ENCODE data around the gene RADIL.

Gene RADIL, protein sequence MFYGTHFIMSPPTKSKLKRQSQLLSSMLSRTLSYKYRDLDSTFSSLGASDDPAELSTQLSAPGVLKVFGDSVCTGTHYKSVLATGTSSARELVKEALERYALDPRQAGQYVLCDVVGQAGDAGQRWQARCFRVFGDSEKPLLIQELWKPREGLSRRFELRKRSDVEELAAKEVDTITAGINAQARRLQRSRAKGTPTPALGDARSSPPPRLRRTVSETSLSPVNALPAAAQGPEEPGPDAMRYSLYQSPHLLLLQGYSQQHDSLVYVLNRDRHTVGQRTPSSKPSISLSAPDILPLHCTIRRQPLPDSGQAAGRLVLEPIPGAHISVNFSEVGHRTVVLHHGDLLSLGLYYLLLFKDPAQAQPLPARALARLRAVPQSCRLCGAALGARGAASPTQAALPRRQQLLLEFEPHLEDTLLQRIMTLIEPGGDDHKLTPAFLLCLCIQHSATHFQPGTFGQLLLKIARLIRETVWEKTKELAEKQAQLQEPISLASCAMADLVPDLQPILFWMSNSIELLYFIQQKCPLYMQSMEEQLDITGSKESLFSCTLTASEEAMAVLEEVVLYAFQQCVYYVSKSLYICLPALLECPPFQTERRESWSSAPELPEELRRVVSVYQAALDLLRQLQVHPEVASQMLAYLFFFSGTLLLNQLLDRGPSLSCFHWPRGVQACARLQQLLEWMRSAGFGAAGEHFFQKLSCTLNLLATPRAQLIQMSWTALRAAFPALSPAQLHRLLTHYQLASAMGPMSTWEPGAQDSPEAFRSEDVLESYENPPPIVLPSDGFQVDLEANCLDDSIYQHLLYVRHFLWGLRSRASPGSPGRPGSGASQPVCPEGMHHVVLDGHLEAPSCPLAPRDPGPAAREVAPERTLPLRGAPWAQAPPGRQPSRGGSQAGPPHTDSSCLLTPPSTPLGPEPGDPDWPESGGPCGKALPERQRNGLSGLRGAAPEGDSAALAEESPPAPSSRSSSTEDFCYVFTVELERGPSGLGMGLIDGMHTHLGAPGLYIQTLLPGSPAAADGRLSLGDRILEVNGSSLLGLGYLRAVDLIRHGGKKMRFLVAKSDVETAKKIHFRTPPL

DNA sequence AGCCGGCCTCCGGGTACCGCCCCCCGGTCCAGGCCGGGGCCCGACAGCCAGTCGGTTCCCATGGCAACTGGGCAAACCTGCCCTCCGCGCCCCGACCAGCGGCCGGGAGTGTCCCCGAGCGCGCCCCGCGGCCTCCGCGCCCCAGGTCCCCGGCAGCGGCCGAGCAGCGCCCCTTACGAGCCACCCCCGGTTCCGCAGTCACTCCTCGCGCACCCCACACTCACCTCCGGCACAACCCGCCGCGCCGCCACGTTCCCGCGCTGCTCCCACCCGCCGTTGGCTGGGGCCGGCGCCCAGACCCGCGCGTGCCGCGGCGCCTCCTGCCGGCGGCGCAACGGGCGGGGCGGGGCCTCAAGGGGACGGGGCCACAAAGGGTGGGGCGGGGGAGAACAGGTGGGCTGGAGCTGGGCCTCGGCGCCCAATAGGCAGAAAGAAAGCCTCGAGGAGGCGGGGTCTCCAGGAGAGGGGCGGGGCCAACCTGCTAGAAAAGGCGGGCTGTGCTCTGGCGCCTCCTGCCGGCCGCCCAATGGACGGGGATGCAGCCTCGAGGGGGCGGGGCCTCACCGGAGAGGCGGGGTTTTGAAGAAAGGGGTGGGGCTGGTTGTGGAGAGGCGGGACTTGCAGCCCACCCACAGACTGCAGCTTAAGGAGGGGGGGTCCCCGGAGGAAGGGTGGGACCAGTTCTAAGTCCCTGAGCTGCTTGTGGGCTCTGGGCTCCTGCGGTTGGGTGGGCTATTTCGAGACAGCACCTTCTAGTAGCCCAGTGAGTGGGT is at the start of gene RADIL:
RADIL (minus strand) TSS at position 345 of the 773 bp plus-strand sequence. CDS start 5,577 bp downstream, outside the sequence.
- TF ChIP-seq ZFX (IDR thresholded peaks at IDR 0.05; ENCODE audit: borderline replicate concordance) = no peak
- TF ChIP-seq, protein P1, sequence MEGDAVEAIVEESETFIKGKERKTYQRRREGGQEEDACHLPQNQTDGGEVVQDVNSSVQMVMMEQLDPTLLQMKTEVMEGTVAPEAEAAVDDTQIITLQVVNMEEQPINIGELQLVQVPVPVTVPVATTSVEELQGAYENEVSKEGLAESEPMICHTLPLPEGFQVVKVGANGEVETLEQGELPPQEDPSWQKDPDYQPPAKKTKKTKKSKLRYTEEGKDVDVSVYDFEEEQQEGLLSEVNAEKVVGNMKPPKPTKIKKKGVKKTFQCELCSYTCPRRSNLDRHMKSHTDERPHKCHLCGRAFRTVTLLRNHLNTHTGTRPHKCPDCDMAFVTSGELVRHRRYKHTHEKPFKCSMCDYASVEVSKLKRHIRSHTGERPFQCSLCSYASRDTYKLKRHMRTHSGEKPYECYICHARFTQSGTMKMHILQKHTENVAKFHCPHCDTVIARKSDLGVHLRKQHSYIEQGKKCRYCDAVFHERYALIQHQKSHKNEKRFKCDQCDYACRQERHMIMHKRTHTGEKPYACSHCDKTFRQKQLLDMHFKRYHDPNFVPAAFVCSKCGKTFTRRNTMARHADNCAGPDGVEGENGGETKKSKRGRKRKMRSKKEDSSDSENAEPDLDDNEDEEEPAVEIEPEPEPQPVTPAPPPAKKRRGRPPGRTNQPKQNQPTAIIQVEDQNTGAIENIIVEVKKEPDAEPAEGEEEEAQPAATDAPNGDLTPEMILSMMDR (IDR thresholded peaks at IDR 0.05) = peak; percentile 100
- H3K27ac ChIP-seq = peak within 1 kb of the TSS; percentile 32; the same call in 1 of the 2 replicates

DNA sequence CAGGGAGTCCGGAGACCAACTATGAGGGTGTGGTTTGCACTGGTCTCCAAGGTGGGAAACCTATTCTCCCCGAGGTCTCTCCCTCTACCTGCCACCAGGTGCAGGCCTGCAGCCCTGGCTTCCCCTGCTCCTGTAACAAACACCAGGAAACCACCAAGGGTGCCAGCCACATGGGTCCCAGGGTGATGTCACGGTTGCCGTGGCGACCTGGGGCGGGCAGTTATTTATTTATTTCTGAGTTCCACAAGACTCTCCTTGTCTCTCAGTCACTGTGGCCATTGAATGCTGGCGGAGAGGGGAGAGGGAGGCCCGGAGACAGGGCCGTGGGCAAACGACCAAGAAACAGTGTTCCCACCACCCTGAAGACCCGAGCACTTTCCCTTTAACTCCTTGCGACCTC is 48.4 kb upstream of the RADIL start:
- H3K27ac ChIP-seq = no peak overlapping the region
- TF ChIP-seq, protein P1 (IDR thresholded peaks at IDR 0.05) = no peak
- TF ChIP-seq ZFX (IDR thresholded peaks at IDR 0.05; ENCODE audit: borderline replicate concordance) = no peak

DNA sequence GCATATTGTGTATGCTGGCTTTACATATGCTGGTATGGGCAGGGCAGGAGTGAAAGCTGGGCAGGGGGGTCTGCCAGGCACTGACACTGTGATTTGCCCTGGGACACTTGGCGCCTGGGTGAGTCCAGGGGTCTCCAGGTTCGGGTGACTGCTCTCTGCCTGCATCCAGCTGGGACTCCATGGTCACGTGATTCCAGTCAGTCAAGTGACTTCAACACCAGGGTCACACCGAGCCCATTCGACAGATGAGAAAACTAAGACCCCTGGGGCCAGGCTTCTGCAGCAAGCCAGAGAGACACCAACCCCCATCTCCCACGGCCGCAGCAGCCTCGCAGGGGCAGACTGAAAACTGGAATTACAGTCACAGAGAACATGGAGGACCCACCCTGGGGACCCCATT is 45.5 kb upstream of the RADIL start:
- no peak overlapping the region for H3K27ac ChIP-seq
- TF ChIP-seq, protein P1 (IDR thresholded peaks at IDR 0.05) = no peak
- TF ChIP-seq ZFX (IDR thresholded peaks at IDR 0.05; ENCODE audit: borderline replicate concordance) = no peak

DNA sequence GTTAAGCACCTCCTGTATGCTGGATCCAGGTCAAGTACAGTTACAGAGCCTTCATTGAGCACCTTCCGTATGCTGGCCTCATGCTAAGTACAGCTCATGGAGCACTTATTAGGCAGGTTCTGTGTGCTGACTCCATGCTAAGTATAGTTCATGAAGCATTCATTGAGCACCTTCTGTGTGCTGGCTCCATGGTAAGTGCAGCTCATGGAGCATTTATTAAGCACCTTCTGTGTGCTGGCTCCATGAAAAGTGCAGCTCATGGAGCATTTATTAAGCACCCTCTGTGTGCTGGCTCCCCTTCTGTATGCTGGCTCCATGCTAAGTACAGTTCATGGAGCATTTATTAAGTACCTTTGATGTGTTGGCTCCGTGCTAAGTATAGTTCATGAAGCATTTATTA is 44.9 kb upstream of the RADIL start:
- H3K27ac ChIP-seq = no peak overlapping the region
- TF ChIP-seq, protein P1 (IDR thresholded peaks at IDR 0.05) = no peak
- TF ChIP-seq ZFX (IDR thresholded peaks at IDR 0.05; ENCODE audit: borderline replicate concordance) = no peak

DNA sequence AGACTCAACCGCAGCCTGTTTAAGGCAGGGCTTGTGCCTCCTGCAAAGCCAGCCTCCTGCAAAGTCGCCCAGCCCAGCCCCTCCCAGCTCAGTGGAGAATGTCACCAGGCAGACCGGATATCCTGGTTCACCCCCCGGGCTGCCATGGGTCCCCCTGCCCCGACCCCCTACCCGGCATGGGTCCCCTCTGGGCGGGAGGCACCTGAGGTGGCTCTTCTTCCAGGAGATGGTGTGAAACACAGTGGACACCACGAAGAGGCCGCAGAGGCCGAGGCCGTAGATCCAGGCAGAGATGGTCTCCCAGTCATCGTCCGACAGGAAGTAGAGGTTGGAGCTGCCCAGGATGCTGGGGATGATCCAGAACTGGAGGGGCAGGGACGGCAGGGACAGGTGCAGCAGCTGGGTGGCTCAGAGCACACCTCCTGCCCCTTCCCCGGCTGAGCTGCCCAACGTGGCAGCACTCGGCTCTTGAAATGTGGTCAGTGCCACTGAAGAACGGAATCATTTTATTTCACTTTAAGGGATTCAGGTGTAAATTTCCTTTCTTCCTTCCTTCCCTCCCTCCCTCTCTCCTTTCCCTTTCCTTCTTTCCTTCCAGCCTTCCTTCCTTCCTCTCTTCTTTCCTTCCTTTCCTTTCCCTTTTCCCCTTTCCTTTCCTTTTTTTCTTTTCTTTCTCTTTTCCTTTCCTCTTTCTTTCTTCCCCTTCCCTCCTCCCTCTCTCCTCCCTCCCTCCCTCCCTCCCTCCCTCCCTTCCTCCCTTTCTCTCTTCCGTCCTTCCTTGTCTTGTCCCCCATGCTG is 36.7 kb upstream of the RADIL start:
- H3K27ac ChIP-seq = no peak overlapping the region
- no peak for TF ChIP-seq ZFX (IDR thresholded peaks at IDR 0.05; ENCODE audit: borderline replicate concordance)
- TF ChIP-seq, protein P1 (IDR thresholded peaks at IDR 0.05) = no peak

DNA sequence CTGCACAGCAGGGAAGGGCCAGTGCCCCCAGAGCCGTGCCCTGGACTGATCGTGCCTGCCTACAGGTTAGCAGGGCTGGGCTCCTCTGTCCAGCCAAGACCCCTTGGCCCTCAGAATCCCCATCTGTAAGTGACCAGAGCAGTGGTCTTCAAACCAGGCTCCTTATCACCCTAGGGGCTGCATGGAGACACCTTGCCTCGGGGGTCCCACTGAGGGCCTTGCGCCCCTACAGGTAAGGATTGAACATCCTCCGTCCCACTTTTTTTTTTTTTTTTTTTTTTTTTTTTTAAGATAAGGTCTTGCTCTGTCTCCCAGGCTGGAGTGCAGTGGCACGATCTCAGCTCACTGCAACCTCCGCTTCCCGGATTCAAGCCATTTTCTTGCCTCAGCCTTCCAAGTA is 32.6 kb upstream of the RADIL start:
- H3K27ac ChIP-seq = no peak overlapping the region
- no peak for TF ChIP-seq ZFX (IDR thresholded peaks at IDR 0.05; ENCODE audit: borderline replicate concordance)
- TF ChIP-seq, protein P1 (IDR thresholded peaks at IDR 0.05) = peak; percentile 5; the same call in 1 of the 2 replicates

Data from 22Rv1 (cell line).